Hippocampal formation (tissue), 2 donors: ENCODE measurements around the gene HEBP2.

Experiments used
- DNase-seq, 2 donors: peaks; one replicate each; lab custom pipeline; 2025; lab: John Stamatoyannopoulos, UW

Gene HEBP2

GRCh38 chr6:138454981-138455706 lies 51.1 kb downstream of the HEBP2 start:
- no peak for DNase-seq

- DNase-seq, result no peak
These were observed 51.9 kb downstream of the HEBP2 start for GRCh38 chr6:138455746-138456400.

- DNase-seq, result no peak
These were observed 52.4 kb downstream of the HEBP2 start for GRCh38 chr6:138456401-138456790.

GRCh38 chr6:138461647-138462046 lies 57.6 kb downstream of the HEBP2 start:
- DNase-seq, result no peak

GRCh38 chr6:138464085-138464484 lies 60.1 kb downstream of the HEBP2 start:
- DNase-seq, result no peak

GRCh38 chr6:138465007-138465645 lies 61.1 kb downstream of the HEBP2 start:
- no peak for DNase-seq

GRCh38 chr6:138467901-138468300 lies 63.9 kb downstream of the HEBP2 start:
- DNase-seq, result no peak

- no peak for DNase-seq
These were observed 64.4 kb downstream of the HEBP2 start for GRCh38 chr6:138468320-138469015.
